T-helper 17 cell (primary cell): ENCODE data around the gene CASZ1. TPM values are rescaled to one million over a fixed set of nuclear protein-coding genes. Genes with fewer than 3 reads are reported as not detected.

Experiments
- total RNA-seq, 4 donors: library from RNA in 2 of 4; stranded (reverse) in 2 of 4; gene quantifications; one replicate each; pipeline ENCODE4 v1.2.3 and lab custom pipeline; 2022 to 2026

CASZ1 gene
- total RNA-seq, 2 donors from 2014 or later: 20.8 to 21.2 TPM

Other genes starting within 250 kb of the CASZ1 start
- gene TARDBP, start 216.0 kb upstream of the CASZ1 start, total RNA-seq: 100 to 1,000 TPM; 121 to 135 TPM